Measurements from ENCODE around the gene PSG2.
"Not testable (repeated sequence)": the region's sequence is repeated elsewhere in the genome, so short reads cannot be mapped to it uniquely, and the experiment has no call there.

PSG2 gene

GRCh38 chr19:43078311-43078710 lies 4.2 kb downstream of the PSG2 start:
- DNase-seq (ENCODE audit: low read depth in 2 of 2): no peak

- DNase-seq (ENCODE audit: low read depth in 2 of 2): not testable (repeated sequence)
Measured at GRCh38 chr19:43077881-43078280, 4.6 kb downstream of the PSG2 start.

GRCh38 chr19:43062418-43062817 lies 20.1 kb downstream of the PSG2 start:
- not testable (repeated sequence) for DNase-seq (ENCODE audit: low read depth in 2 of 2)

- not testable (repeated sequence) for DNase-seq (ENCODE audit: low read depth in 2 of 2)
Measured at GRCh38 chr19:43061326-43061725, 21.2 kb downstream of the PSG2 start.

GRCh38 chr19:43060254-43060653 lies 22.2 kb downstream of the PSG2 start:
- DNase-seq (ENCODE audit: low read depth in 2 of 2): not testable (repeated sequence)

- DNase-seq (ENCODE audit: low read depth in 2 of 2): not testable (repeated sequence)
Measured at GRCh38 chr19:43059482-43059881, 23.0 kb downstream of the PSG2 start.

- not testable (repeated sequence) for DNase-seq (ENCODE audit: low read depth in 2 of 2)
Measured at GRCh38 chr19:43058440-43058839, 24.1 kb downstream of the PSG2 start.

- DNase-seq (ENCODE audit: low read depth in 2 of 2): not testable (repeated sequence)
Measured at GRCh38 chr19:43047966-43048365, 34.5 kb downstream of the PSG2 start.

GRCh38 chr19:43046578-43046977 lies 35.9 kb downstream of the PSG2 start:
- DNase-seq (ENCODE audit: low read depth in 2 of 2): not testable (repeated sequence)

GRCh38 chr19:43043492-43044180 lies 38.9 kb downstream of the PSG2 start:
- DNase-seq (ENCODE audit: low read depth in 2 of 2): not testable (repeated sequence)

- DNase-seq (ENCODE audit: low read depth in 2 of 2): not testable (repeated sequence)
Measured at GRCh38 chr19:43031645-43032044, 50.9 kb downstream of the PSG2 start.

GRCh38 chr19:43028866-43029265 lies 53.6 kb downstream of the PSG2 start:
- no peak for DNase-seq (ENCODE audit: low read depth in 2 of 2)

GRCh38 chr19:43027985-43028384 lies 54.5 kb downstream of the PSG2 start:
- not testable (repeated sequence) for DNase-seq (ENCODE audit: low read depth in 2 of 2)

- not testable (repeated sequence) for DNase-seq (ENCODE audit: low read depth in 2 of 2)
Measured at GRCh38 chr19:43027061-43027460, 55.4 kb downstream of the PSG2 start.

- not testable (repeated sequence) for DNase-seq (ENCODE audit: low read depth in 2 of 2)
Measured at GRCh38 chr19:43026369-43026768, 56.1 kb downstream of the PSG2 start, which contains the start of gene PSG11. PSG11 (minus strand) TSS chr19:43026469; CDS start chr19:43026372, 97 bp downstream.

- DNase-seq (ENCODE audit: low read depth in 2 of 2): not testable (repeated sequence)
Measured at GRCh38 chr19:43022098-43022497, 60.4 kb downstream of the PSG2 start.

- DNase-seq (ENCODE audit: low read depth in 2 of 2): not testable (repeated sequence)
Measured at GRCh38 chr19:43021629-43022028, 60.9 kb downstream of the PSG2 start.

GRCh38 chr19:43019588-43019987 lies 62.9 kb downstream of the PSG2 start:
- not testable (repeated sequence) for DNase-seq (ENCODE audit: low read depth in 2 of 2)

Data from stimulated activated CD4-positive, alpha-beta T cell treated with anti-CD3 and anti-CD28 coated beads, Interleukin-4, amount 100 ng/mL, for 48 hours (primary cell).